H1 (cell line): ENCODE results near the gene NR2C2. TPM values are rescaled to one million over a fixed set of nuclear protein-coding genes. Genes with fewer than 3 reads are reported as not detected.

ENCODE experiments used
- ATF2 ChIP-seq: IDR thresholded peaks from 2 replicates; pipeline ENCODE4 v1.6.1; 2012; ENCODE audit warnings: low read length, inconsistent platforms
- polyA plus RNA-seq, 7 experiments: library from polyadenylated mRNA; depleted of rRNA in 3 of 7; stranded (reverse) in 5 of 7; unstranded in 2 of 7; fragments of >200 nt in 5 of 7; fragments of 200-250 nt in 2 of 7; gene quantifications; 1 replicate in 5 of 7; 2 replicates in 1 of 7; 4 replicates in 1 of 7; pipeline versions ENCODE4 v1.2.1 to v1.2.3, GENCODE V29; 2011 to 2013; ENCODE audit warnings: missing spikeins in 2 of 7, mixed read lengths in 2 of 7
- total RNA-seq: library from RNA; stranded (reverse); fragmentation: NEBNext Ultra II Directional; extraction: Animal tissue kit (Norgen Biotek cat#: 25700); gene quantifications from 2 replicates; pipeline ENCODE4 v1.2.1, GENCODE V29; 2021

The NR2C2 gene
- total and polyA plus RNA-seq, 2 of the 8 experiments (the other 6 are each of a cell fraction or from before 2014, with no cell fraction given) = 16.6 to 44.4 TPM

- no peak for TF ChIP-seq ATF2
Measured at GRCh38 chr3:15023719-15024118, 76.3 kb downstream of the NR2C2 start (continued).
